Stimulated activated CD4-positive, alpha-beta T cell treated with anti-CD3 and anti-CD28 coated beads, Interleukin-15, amount 100 ng/mL, for 48 hours (primary cell): ENCODE measurements around the gene SLC66A2.

Experiments used
- DNase-seq, 2 donors: peaks; one replicate each; pipeline ENCODE4 v3.0.0-alpha.2; 2020; ENCODE audit warnings: low read depth in 2 of 2

Gene SLC66A2

DNA sequence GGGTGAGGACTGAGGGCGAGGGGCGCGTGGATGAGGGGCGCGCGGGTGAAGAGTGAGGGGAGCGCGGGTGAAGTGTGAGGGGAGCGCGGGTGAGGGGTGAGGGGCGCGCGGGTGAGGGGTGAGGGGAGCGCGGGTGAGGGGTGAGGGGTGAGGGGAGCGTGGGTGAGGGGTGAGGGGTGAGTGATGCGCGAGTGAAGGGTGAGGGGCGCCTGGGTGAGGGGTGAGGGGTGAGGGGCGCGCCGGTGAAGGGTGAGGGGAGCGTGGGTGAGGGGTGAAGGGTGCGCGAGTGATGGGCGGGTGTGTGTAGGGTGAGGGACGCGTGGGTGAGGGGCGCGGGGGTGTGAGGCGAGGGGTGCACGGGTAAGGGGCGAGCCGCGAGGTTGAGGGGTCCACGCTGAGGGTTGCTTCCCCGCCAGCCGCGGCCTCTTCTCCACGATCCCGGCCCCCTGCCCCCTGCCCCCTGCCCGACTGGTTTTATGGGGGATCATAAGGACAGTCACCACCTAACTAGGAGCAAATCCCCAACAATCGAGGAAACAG is 1.1 kb upstream of the SLC66A2 start:
- DNase-seq, result no peak

DNA sequence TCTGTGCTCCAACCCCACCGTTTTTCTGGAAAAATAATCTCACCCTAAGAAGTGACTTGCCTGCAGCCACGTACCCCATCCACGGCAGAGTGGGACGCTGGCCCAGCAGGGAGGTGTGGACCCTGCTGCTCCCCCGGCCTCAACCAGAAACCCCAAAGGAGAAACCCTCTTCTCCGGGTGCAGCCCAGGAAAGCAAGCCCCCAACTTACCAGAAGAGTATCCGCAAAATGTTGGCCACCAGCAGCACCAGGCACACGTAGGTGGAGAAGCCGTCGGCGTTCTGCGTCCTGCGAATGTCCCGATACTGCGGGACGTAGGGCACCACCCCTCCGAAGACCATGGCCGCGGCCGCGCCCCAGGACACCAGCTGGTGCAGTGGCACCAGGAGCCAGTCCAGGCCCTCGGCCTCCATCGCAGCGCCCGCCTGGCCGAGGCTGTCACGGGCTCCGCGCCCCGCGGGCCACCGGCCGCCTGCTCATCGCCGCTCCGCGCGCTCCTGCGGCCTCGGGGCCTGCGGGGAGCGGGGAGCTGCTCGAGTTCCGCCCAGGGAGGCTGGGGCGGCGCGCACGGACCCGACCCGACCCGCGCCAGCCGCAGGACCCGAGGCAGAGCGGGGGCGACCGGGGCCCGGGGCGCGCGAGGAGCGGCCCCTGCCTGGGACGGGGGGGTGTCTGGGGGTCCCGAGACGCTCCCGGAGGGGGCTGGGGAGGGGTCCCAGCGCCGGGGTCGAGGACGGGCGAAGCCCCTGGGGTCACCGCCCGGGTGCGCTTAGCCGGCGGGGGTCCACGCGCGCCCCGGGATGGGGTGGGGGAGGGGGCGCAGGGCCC is 725 bp downstream of the SLC66A2 start:
- no peak for DNase-seq

DNA sequence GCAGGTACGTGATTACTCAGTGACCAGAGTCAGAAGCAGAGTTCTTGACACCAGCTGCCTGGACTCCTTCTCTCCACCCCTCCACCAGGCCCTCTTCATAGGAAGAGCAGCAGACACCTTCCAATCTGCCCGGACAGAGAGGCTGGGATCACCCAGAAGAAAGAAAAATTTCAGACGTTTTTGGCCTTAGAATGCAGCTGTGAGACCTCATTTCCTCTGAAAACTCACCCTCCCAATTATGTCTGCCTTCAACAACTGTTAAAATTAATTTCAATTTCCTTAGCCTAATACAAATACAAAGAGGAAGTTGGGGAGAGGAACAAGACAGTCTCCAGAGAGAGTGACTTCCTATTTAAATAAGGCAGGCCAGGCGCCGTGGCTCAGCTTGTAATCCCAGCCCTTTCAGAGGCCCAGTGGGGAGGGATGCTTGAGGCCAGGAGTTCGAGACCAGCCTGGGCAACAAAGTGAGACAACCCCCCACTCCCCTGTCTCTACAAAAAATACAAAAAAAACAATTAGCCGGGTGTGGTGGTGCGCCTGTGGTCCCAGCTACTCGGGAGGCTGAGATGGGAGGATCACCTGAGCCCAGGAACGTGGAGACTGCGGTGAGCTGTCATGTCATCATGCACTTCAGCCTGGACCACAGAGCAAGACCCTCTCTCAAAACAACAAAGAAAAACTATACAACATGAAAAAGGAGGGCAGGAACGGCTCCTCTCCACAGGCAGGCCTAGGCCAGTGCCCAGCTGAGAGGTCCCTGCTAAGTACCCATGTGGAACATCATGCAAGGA is 1.6 kb downstream of the SLC66A2 start:
- no peak for DNase-seq

DNA sequence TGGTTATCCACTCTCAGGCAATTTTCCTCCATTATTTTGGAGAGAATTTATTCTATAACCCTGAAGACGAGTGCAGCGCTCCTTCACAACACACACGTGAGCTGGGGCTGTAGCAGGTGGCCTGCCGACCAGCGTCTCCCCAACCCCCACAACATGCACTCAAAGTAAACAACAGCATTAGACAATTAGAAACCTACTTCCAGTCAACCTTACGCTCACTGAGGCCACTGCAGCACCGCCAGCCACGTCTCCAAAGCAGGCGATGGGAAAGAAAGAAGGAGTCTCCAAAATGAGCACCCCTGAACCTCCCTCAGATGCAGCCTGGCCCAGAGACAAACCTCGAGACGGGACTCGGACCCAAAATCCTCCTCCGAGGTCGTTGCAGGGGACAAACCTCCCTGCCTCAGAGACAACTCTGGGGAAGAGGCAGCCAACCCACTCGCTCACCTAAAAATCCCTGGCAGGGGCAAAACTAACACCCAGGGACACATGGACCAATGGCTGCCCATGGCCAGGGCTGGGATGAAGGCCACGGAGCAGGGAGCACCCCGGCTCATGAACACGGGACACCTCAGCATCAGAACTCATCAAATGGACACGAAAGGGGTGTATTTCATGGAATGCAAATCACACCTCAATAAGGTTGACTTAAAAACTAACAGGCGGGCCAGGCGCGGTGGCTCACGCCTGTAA is 2.6 kb downstream of the SLC66A2 start:
- DNase-seq, result no peak

DNA sequence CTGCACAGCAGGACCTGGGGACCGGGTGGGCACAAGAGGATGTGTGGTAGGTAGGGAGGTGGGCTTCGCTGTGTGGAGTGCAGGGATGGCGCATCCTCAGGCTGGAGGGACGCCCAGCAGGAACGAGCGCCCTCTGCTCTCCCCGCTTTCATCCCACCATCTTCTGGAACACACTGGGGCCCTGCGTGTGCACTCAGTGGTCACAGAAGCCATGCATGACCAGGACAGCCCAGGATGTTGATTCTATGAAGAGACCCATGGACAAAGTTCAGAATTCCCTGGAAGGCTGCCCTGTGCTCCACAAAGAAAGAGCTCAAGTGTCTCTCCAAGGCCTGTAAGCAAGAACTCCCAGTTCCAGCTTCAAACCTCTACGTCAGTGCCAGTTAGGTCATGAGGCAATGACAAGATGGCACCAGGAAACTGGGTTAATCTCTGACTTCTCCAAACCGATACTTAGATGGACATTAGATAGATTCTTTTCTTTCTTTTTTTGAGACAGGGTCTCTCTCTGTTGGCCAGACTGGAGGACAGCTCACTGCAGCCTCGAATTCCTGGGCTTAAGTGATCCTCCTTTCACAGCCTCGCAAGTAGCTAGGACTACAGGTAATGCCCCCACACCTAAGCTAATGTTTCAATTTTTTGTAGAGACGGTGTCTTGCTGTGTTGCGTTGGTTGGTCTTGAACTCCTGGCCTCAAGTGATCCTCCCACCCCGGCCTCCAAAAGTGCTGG is 3.4 kb downstream of the SLC66A2 start:
- no peak for DNase-seq

DNA sequence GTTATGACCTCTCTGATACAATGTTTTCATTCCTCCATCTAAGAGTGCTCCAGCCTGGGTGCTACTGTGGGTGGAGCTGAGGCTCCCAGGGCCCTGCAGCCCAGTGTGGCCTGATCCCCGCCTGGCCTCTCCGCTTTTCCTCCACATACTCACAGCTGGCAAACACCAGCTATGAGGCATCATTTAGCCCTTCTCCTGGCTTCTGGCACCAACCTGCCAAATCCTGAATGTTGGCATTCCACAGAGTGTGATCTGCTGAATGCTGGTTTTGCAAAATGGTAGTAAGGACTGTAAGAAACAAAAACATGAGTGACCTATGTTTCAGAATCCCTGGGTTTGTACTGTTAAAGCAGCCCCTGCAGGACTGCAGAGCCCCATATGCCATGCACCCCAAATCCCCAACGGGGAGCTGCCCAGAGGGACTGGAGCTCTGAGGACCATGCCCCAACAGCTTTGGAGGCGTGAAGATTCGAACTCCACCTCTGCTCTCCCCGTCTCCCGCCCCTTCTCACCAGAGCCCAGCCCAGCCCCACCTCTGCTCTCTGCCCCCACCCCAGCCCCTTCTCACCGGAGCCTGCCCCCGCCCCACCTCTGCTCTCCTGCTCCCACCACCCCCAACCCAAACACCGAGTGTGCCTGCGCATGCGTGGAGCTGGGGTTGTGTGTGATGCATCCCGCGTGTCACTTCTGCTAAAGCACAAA is 4.2 kb downstream of the SLC66A2 start:
- no peak for DNase-seq

DNA sequence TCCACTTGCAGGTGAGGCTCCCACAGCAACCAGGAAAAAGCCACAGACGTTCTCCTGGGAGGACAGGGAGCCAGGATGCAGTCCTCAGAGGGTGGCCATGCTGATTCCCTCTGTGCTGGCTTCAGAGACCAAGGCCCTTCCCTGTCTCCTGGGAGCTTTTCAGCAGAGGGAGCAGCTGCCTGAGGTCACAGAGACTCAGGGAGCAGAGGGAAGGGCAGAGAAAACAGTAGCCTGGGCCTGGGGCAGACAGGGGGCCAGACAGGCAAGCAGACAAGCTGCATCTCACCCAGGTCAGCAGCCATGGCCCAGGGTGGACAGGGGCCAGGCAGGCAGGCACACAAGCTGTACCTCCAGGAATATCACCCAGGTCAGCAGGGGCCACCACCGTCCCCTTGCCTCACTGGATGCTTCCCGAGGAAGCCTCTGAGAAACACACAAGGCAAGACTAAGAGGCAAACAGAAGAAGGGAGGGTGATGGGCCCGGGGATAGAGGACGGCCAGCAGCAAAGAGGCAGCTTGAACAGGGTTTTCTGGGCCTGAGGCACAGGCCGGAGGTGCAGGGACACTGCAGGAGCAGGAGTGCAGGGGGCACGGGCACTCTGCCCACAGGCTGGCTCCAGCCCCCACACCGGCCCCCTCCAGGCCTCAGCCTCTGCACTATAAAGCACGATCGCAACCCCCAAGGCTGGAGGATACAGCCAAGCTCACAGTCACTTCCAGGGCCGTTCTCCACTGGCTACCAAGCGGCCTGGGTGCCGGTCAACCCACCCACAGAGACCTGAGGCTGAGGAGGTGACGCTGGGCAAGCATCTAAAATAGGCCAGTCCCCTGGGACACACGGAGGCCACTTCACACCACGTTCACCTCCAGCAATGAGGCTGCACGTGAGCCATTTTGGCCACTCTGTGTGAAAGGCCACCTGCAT is 6.1 kb downstream of the SLC66A2 start:
- DNase-seq, result no peak

DNA sequence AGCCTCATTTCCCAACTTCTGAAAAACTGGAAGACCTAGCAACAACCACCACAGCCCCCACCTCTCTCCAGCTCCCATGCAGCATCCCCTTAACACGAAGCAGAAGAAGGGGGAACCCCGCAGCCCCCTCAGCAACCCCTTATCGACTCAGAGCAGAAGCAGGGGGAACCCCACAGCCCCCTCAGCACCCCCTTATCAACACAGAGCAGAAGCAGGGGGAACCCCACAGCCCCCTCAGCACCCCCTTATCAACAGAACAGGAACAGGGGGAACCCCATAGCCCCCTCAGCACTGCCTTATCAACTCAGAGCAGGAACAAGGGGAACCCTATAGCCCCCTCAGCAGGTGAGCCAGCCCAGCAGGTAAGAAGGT is 6.7 kb downstream of the SLC66A2 start:
- DNase-seq, result no peak

DNA sequence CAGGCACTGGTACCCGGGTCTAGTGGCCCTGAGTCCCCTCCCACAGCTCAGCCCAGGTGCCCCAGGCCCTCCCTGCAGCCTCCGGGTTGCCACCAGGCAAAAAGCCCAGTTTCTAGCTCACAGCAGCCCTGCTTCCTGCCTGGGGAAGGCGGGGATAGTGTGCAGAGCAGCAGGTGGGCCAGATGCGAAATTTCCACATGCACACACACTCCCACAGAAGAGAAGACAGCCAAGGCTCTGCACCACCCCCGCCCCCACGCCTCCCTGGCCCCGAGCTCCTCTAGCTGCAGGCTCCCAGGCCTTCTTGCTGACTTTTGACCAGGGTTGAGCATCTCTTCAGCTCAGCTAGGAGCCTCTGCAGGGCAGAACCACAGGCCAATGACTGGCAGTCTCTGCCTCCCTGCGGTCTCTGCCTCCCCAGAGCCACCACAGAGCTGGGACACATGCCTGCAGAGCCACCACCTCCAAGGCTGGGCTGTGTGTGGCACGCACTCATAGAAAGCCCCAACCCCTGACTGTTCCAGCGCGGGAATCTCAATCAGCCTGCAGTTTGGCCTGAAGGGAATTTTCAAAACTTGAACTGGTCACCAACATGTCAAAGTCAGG is 7.2 kb downstream of the SLC66A2 start:
- DNase-seq, result no peak

DNA sequence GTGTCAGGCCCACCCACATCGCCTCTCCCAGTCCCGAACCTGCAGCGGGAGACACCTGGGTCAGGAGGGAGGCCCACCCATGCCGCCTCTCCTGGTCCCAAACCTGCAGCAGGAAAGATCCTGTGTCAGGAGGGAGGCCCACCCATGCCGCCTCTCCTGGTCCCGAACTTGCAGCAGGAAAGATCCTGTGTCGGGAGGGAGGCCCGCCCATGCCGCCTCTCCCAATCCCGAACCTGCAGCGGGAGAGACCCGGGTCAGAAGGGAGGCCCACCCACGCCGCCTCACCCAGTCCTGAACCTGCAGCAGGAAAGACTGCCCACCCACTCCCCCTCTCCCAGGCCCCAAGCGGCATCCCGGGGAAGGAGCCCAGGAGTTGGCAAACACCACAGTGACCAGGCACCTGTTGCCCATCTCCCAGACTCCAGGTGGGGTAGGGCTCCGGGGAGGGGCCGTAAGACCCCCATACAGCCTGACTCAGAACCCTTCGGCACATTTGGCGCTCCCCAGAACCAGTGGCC is 7.8 kb downstream of the SLC66A2 start:
- no peak for DNase-seq

DNA sequence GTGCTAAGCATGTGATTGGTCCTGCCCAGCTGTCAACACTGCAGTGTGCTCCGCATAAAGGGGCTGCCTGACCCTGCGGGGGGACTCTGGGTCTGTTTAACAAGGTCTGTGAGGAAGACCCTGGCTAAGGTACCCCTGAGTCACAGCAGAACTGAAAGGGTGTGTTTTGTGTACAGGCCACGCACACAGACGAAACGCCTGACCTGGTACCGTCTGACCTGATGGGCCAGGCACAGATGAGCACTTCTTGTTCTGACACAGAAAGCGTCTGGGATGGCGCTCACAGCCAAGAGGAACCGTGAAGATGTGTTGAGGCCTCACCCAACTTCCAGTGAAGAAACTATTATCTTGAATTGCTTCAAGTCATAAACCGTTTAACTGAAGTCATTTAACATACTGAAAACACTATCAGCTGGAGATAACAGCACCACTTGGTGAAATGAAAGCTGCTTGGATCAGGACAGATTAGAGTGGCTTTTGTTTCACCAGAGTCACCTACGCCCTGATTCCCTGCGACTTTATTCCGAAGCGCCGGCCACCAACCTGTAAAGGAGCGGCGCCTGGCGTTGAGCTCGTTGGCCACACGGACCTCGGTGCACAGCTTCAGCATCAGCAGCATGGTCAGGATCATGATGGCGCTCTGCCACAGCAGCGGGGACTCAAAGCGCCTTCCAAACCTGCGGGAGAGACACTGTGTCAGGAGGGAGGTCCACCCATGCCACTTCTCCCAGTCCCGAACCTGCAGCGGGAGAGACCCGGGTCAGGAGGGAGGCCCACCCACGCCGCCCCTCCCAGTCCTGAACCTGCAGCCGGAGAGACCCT is 8.5 kb downstream of the SLC66A2 start:
- no peak for DNase-seq

DNA sequence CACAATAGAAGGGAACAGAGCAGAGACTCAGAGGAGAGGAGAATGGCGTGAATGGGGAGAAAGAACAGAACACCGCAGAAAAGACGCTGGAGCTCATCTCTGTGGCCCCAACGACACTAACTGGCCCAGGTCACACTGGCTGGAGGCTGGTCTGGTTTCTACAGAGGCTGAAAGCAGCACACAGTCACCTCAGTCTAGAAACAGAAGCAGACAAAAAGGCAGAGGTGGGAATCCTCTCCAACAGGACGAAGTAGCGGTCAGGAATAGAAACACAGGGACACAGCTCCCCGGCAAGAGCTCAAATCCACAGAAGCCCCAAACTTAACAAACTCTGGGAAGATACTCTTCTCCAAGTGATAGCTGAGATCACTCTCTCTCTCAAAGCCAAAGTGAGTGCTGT is 9.2 kb downstream of the SLC66A2 start:
- no peak for DNase-seq

DNA sequence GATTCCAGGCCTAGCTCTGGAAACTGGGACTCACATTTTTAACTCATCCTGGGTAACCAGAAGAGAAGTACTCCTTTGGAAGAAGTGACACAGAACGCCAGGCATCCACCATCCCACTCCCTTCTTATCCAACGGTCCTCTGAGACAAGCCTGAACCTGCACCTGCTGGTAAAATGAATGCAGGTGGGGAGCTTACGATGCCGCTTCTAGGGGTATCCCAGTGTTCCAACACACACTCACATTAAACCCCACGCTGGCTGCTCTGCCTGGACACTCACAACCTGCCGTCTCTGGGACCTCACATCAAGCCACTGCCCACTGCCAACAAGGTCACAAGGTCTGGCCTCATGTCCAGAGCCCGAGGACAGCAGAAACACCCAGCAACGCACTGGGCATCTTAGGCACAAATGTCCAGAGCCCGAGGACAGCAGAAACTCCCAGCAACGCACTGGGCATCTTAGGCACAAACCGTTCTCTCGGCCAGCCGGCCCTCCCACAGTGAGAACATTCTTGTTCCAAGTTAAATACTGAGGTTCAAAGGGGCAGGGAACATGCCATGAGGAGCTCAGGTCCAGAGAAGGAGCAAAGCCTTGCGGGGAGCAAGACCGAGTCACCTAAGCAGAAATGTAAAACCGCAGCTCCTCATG is 9.9 kb downstream of the SLC66A2 start:
- DNase-seq, result no peak

DNA sequence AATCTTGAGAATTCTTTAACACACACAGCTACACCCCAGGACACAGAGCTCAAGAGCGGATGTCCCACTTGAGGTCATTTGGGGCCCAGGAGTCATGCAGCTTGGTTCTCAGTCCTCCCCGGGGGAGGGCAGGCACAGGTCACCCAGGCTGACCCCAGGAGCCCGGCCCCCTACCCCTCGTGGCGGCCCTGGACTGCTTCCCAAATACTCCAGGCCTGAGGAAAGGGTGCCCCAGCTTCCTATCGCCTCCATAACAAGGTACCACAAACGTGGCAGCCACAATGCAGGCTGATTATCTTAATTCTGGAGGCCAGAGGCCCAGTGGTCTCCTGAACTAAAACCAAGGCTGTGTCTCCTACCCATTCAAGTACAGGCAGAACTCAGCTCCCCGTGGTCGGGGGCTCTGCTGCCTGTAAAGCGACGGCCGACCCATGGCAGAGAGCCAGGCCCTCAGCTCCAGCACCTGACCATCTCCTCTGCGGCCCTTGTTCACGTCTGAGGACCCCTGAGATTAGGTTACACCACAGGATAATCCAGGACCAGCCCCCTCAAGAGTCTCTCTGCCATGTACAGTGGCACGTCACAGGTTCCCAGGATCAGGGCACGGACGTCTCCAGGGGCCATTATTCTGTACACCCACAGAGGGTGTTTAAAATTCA is 10.5 kb downstream of the SLC66A2 start:
- no peak for DNase-seq

DNA sequence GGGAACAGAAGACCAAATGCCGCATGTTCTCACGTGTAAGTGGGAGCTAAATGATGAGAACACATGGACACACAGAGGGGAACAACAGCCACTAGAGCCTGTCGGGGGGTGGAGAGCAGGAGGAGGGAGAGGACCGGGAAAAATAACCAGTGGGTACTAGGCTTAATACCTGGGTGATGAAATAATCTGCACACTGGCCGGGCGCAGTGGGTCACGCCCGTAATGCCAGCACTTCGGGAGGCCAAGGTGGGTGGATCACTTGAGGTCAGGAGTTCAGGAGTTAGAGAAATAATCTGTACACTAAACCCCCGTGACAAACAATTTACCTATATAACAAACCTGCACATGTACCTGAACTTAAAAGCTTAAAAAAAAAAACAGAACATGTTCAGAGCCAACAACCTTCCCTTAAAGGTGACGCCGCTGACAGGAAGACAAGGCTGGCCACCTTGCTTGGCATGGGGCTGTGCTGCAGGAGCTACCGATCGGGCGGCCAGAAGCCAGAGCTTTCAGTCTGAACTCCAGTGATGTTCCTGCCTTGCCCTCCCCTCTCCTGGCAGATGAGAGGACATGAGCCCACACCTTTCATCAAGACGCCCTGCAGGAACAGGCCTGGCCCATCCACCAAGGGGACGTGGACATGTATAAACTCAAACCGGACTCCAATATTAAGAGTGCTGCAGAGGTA is 11.2 kb downstream of the SLC66A2 start:
- DNase-seq, result no peak

DNA sequence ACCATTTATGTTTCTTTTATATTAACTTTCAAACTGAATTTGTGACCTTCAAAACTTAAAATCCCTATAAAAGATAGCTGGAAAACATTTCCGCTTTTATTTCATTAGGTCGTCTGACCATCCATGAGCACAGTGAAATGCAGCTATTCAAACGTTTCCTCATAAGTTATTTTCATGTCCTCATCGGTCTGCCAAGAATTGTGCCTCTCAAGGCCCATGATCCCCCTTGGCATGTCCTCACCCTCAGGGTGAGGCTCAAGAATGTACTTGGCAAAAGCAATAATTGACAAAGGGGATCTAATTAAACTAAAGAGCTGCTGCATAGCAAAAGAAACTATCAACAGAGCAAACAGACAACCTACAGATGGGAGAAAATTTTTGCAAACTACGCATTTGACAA is 12.4 kb downstream of the SLC66A2 start:
- DNase-seq, result no peak

DNA sequence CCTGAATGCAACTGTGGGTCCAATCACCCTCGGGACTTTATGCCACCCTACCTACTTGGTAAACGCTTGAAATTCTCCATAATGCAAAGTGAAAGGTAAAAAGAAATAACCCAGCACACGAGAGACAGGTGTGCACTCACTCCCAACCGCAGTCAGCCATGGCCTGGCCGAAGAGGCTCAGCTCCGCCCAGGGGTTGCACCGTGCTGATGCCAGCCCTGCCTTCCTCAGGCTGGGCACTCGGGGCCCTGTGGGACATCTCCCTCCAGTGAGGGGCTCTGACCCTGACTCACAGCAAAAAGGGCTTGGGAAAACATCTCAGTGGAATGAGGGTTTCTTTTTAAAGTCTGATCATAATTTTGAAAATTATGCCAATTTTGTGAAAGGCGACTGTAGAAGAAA is 13.3 kb downstream of the SLC66A2 start:
- no peak for DNase-seq
